CD8-positive, alpha-beta memory T cell (primary cell): ENCODE measurements around the gene MSL3B. TPM values are rescaled to one million over a fixed set of nuclear protein-coding genes. Genes with fewer than 3 reads are reported as not detected.
A peak's percentile ranks its signal among the peaks of the same experiment; 100 is the strongest.

ENCODE experiments used
- CTCF ChIA-PET: fragments of 350-600 bp; sonication (Branson Sonifier 250); formaldehyde crosslinking; loops from one replicate; lab custom pipeline; 2021; ENCODE audit warnings: antibody characterized with exemption; lab: Charles Lee
- POLR2A ChIA-PET: fragments of 350-600 bp; sonication (Branson Sonifier 250); formaldehyde crosslinking; loops from one replicate; lab custom pipeline; 2021; ENCODE audit warnings: antibody characterized with exemption; lab: Charles Lee
- DNase-seq, 5 donors: peaks; one replicate each; pipeline versions ENCODE4 v3.0.0 to v3.0.0-alpha.2; 2020 to 2022; ENCODE audit warnings: mixed read lengths in 1 of 5
- H3K27ac ChIP-seq: one replicate; pipeline ENCODE4 v1.7.0; 2013; ENCODE audit warnings: low read depth, mild to moderate bottlenecking, low read length, moderate library complexity
- H3K27me3 ChIP-seq: 2 replicates; pipeline ENCODE4 v1.7.0; 2013; ENCODE audit warnings: low read length, mild to moderate bottlenecking; ENCODE audit not compliant: insufficient read depth, poor library complexity, severe bottlenecking
- H3K36me3 ChIP-seq: 2 replicates; pipeline ENCODE4 v1.7.0; 2013; ENCODE audit warnings: mild to moderate bottlenecking, low read length, moderate library complexity; ENCODE audit not compliant: insufficient read depth
- H3K4me1 ChIP-seq: 2 replicates; pipeline ENCODE4 v1.7.0; 2013; ENCODE audit warnings: mild to moderate bottlenecking, low read length, moderate library complexity; ENCODE audit not compliant: insufficient read depth
- H3K4me3 ChIP-seq: 2 replicates; pipeline ENCODE4 v1.7.0; 2013; ENCODE audit warnings: mild to moderate bottlenecking, low read length
- H3K9me3 ChIP-seq: 2 replicates; pipeline ENCODE4 v1.7.0; 2013; ENCODE audit warnings: mild to moderate bottlenecking, low read length
- H3K27ac Mint-ChIP-seq, 8 donors: one replicate each; pipeline ENCODE4 v1.8.0; 2020 to 2021; ENCODE audit warnings: mixed read lengths in 8 of 8, mild to moderate bottlenecking in 6 of 8, inconsistent platforms in 3 of 8, moderate library complexity in 3 of 8
- H3K27me3 Mint-ChIP-seq, 2 donors: one replicate each; pipeline ENCODE4 v1.8.0; 2020 to 2021; ENCODE audit warnings: mixed read lengths in 2 of 2, mild to moderate bottlenecking in 1 of 2, moderate library complexity in 1 of 2
- H3K36me3 Mint-ChIP-seq, 3 donors: one replicate each; pipeline ENCODE4 v1.8.0; 2020 to 2021; ENCODE audit warnings: mixed read lengths in 3 of 3, inconsistent platforms in 1 of 3, mild to moderate bottlenecking in 1 of 3
- H3K4me1 Mint-ChIP-seq, 3 donors: one replicate each; pipeline ENCODE4 v1.8.0; 2020 to 2021; ENCODE audit warnings: mixed read lengths in 3 of 3, inconsistent platforms in 1 of 3, mild to moderate bottlenecking in 1 of 3
- H3K4me3 Mint-ChIP-seq, 7 donors: one replicate each; pipeline ENCODE4 v1.8.0; 2020 to 2021; ENCODE audit warnings: mixed read lengths in 7 of 7, mild to moderate bottlenecking in 6 of 7, moderate library complexity in 4 of 7, inconsistent platforms in 2 of 7
- H3K9me3 Mint-ChIP-seq, 5 donors: one replicate each; pipeline ENCODE4 v1.8.0; 2020 to 2022; ENCODE audit warnings: mixed read lengths in 5 of 5, mild to moderate bottlenecking in 3 of 5, moderate library complexity in 2 of 5, inconsistent platforms in 1 of 5
- polyA plus RNA-seq: library from polyadenylated mRNA; unstranded; fragments of 300-500 nt; fragmentation: Illumina TruSeq; gene quantifications from one replicate; pipeline ENCODE4 v1.2.3, GENCODE V29; 2021
- total RNA-seq, 2 experiments: library from RNA; stranded (reverse); gene quantifications; one replicate each; pipeline ENCODE4 v1.2.3, GENCODE V29; 2021

MSL3B gene

DNA sequence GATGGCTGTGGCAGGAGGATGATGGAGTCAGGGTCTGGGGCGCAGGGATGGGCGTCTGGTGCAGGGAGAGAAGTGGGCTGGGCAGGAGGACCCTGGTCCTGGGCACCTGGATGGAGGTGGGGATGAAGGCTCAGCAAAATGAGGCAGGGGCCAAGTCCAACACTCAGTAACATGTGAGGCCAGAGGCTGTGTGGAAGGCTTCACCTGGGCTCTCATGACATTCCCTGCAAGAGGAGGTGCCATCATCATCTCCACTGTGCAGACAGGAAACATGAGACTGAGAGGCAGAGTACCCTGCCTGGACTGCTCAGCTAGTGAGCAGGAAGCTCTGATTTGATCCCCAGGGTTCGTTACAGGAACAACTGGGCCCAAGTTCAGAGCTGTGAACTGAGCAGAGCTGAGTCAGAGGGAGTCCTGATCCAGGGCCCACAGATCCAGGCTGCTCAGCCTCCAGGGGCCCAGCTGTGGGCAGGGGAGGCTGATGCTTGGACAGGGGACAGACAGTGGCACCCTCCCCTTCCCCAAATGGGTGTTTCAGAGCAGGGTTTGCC lies 50.8 kb downstream of the MSL3B start:
- no peak overlapping the region for H3K4me3 Mint-ChIP-seq
- Histone ChIP-seq H3K27ac (no peak overlapping the region), H3K36me3 (no peaks in the 10 kb centered on the region), H3K27me3 (no peaks in the 10 kb centered on the region), H3K4me3 (no peak overlapping the region), H3K4me1 (no peaks in the 10 kb centered on the region), H3K9me3 (no peaks in the 10 kb centered on the region)
- peak overlapping the region in 1 of 8 donors; percentile 44 for H3K27ac Mint-ChIP-seq
- ChIA-PET CTCF (no interaction called here), POLR2A (no interaction called here)
- no peaks in the 10 kb centered on the region for H3K9me3 Mint-ChIP-seq
- peaks cover 3 to 31% of the 10 kb centered on the region in 2 donors for H3K27me3 Mint-ChIP-seq
- DNase-seq = peak in 1 of 5 donors; percentile 12
- no peaks in the 10 kb centered on the region for H3K4me1 Mint-ChIP-seq
- no peaks in the 10 kb centered on the region for H3K36me3 Mint-ChIP-seq

DNA sequence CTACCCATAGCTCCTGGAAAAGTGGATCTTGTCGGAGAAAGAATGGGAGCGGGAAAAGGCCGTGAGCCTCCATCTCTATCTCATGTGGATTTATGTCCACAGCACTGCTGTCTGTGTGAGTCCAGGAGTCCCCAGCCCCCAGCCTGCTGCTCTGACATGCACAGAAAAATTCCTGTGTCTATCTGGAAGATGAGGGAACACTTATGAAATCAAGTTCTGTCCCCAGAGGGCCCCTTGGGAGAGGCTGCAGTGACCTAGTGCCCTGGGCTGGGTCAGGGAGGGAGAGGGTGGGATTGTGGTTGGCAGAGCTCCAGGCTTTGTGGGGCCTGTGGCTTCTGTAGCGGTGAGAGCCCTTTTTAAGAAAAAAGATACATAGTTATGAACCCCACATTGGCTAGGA lies 51.4 kb downstream of the MSL3B start:
- Histone ChIP-seq H3K27me3 (no peaks in the 10 kb centered on the region), H3K4me1 (no peaks in the 10 kb centered on the region), H3K36me3 (no peaks in the 10 kb centered on the region), H3K27ac (no peak overlapping the region), H3K4me3 (no peak overlapping the region), H3K9me3 (no peaks in the 10 kb centered on the region)
- ChIA-PET POLR2A (no interaction called here), CTCF (no interaction called here)
- Mint-ChIP-seq H3K36me3 (no peaks in the 10 kb centered on the region), H3K4me1 (no peaks in the 10 kb centered on the region), H3K9me3 (no peaks in the 10 kb centered on the region), H3K4me3 (no peak overlapping the region), H3K27me3 (peaks cover 3 to 35% of the 10 kb centered on the region in 2 donors), H3K27ac (no peak overlapping the region)
- DNase-seq = peak in 1 of 5 donors; percentile 9

DNA sequence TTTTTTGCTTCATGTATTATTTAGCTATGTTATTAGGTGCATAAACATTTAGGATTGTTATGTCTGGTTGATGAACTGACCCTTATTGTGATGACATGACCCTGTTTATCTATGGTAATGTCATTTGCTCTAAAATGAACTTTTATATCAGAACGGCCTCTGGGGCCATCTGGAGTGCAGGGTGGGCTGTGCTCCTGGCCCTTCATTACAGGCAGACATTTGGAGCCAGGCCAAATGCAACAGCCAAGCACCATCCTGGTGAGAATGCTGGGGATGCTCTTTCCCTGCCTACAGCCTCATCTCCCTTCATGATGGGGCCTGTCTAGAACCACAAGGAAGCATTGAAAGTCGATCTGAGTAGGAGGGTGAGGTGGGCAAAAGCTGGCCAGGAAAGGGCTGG lies 51.9 kb downstream of the MSL3B start:
- Histone ChIP-seq H3K4me3 (no peak overlapping the region), H3K36me3 (no peaks in the 10 kb centered on the region), H3K9me3 (no peaks in the 10 kb centered on the region), H3K27ac (no peak overlapping the region), H3K27me3 (no peaks in the 10 kb centered on the region), H3K4me1 (no peaks in the 10 kb centered on the region)
- H3K4me1 Mint-ChIP-seq = no peaks in the 10 kb centered on the region
- CTCF ChIA-PET = no interaction called here
- DNase-seq = no peak
- H3K9me3 Mint-ChIP-seq = no peaks in the 10 kb centered on the region
- H3K27me3 Mint-ChIP-seq = peaks cover 6 to 31% of the 10 kb centered on the region in 2 donors
- H3K4me3 Mint-ChIP-seq = no peak overlapping the region
- H3K36me3 Mint-ChIP-seq = no peaks in the 10 kb centered on the region
- POLR2A ChIA-PET = no interaction called here
- H3K27ac Mint-ChIP-seq = no peak overlapping the region

DNA sequence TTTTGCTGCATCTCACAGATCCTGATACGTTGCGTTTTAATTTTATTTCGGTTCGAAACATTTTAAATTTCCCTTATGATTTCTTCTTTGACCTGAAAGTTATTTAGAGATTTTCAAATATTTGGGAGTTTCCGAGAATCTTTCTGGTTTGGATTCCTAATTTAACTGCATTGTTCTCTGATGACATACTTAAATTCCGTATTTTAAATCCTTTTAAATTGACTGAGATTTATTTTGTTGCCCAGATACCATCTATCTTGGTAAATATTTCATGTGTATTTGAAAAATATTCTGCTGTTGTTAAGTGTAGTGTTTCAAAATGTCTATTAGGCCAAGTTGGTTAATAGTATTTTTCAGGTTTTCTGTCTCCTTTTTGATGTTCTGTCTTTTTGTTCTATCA lies 52.3 kb downstream of the MSL3B start:
- Histone ChIP-seq H3K36me3 (no peaks in the 10 kb centered on the region), H3K4me3 (no peak overlapping the region), H3K27me3 (no peaks in the 10 kb centered on the region), H3K9me3 (no peaks in the 10 kb centered on the region), H3K4me1 (no peaks in the 10 kb centered on the region), H3K27ac (no peak overlapping the region)
- no peaks in the 10 kb centered on the region for H3K36me3 Mint-ChIP-seq
- POLR2A ChIA-PET = no interaction called here
- no peak overlapping the region for H3K4me3 Mint-ChIP-seq
- CTCF ChIA-PET = no interaction called here
- H3K4me1 Mint-ChIP-seq = no peaks in the 10 kb centered on the region
- DNase-seq = no peak
- H3K27ac Mint-ChIP-seq = no peak overlapping the region
- no peaks in the 10 kb centered on the region for H3K9me3 Mint-ChIP-seq
- peaks cover 6 to 32% of the 10 kb centered on the region in 2 donors for H3K27me3 Mint-ChIP-seq

Other genes starting within 250 kb of the MSL3B start
- not detected for gene UGT1A10, start 231.9 kb downstream of the MSL3B start, total RNA-seq
- not detected for gene UGT1A10, start 231.9 kb downstream of the MSL3B start, polyA plus RNA-seq
- not detected for gene UGT1A9, start 196.5 kb downstream of the MSL3B start, total RNA-seq
- not detected for gene UGT1A9, start 196.5 kb downstream of the MSL3B start, polyA plus RNA-seq
- not detected for gene UGT1A7, start 186.5 kb downstream of the MSL3B start, total RNA-seq
- not detected for gene UGT1A7, start 186.5 kb downstream of the MSL3B start, polyA plus RNA-seq
- not detected for gene UGT1A6, start 175.5 kb downstream of the MSL3B start, total RNA-seq
- gene UGT1A6, start 175.5 kb downstream of the MSL3B start, polyA plus RNA-seq = not detected
- gene UGT1A5, start 155.5 kb downstream of the MSL3B start, total RNA-seq = not detected
- gene UGT1A5, start 155.5 kb downstream of the MSL3B start, polyA plus RNA-seq = not detected
- gene UGT1A4, start 149.7 kb downstream of the MSL3B start, total RNA-seq = not detected
- gene UGT1A4, start 149.7 kb downstream of the MSL3B start, polyA plus RNA-seq = not detected
- not detected for gene UGT1A3, start 139.3 kb downstream of the MSL3B start, total RNA-seq
- gene UGT1A3, start 139.3 kb downstream of the MSL3B start, polyA plus RNA-seq = not detected
- not detected for gene UGT1A1, start 108.1 kb downstream of the MSL3B start, total RNA-seq
- not detected for gene UGT1A1, start 108.1 kb downstream of the MSL3B start, polyA plus RNA-seq
- gene MROH2A, start 90.1 kb downstream of the MSL3B start, total RNA-seq = not detected
- not detected for gene MROH2A, start 90.1 kb downstream of the MSL3B start, polyA plus RNA-seq
- gene HJURP, start 13.9 kb downstream of the MSL3B start, total RNA-seq = 10 to 100 TPM; 37.9 to 41.2 TPM
- gene HJURP, start 13.9 kb downstream of the MSL3B start, polyA plus RNA-seq = not detected
- not detected for gene TRPM8, start 49.0 kb upstream of the MSL3B start, total RNA-seq
- gene TRPM8, start 49.0 kb upstream of the MSL3B start, polyA plus RNA-seq = not detected
- not detected for gene SPP2, start 182.3 kb upstream of the MSL3B start, total RNA-seq
- gene SPP2, start 182.3 kb upstream of the MSL3B start, polyA plus RNA-seq = not detected